ENCODE data around the gene CEP78.
"Not testable (repeated sequence)": the region's sequence is repeated elsewhere in the genome, so short reads cannot be mapped to it uniquely, and the experiment has no call there.

CEP78 gene

DNA sequence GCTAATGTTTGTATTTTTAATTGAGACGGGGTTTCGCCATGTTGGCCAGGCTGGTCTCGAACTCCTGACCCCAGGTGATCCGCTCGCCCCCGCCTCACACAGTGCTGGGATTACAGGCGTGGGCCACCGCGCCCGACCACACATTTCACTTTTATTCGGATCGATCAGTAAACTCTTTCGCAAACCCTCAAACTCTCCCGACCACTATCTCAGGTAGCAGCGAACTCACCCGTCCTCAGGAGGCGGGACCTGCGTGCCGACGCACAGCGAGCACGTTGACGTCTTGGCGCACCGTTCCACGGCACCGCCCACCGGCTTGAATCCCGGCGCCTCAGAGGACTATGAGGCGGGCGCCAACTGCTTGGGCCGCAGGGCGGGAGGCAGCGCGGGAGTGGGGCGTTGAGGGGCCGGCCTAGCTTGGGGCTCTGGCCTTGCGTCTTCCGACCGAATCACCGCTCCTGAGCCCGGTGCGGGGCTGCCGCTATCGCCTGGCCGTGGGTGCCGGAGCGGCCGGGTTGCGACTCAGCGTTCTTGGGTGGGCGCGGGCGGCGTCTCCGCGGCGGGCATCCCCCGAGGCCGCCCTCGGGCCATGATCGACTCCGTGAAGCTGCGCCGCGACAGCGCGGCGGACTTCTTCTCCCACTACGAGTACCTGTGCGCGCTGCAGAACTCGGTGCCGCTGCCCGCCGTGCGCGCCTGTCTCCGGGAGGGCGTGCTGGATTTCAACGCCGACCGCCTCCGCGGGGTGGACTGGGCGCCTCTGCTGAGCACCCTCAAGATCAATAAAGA, at the start of gene CEP78:
Gene CEP78, plus strand, starts transcription at position 314 of the 789 bp plus-strand sequence. Its CDS starts 276 bp downstream, at position 590.
- FAIRE-seq = peak; percentile 97
- DNase-seq (ENCODE audit: low spot score) = peak; percentile 95

DNA sequence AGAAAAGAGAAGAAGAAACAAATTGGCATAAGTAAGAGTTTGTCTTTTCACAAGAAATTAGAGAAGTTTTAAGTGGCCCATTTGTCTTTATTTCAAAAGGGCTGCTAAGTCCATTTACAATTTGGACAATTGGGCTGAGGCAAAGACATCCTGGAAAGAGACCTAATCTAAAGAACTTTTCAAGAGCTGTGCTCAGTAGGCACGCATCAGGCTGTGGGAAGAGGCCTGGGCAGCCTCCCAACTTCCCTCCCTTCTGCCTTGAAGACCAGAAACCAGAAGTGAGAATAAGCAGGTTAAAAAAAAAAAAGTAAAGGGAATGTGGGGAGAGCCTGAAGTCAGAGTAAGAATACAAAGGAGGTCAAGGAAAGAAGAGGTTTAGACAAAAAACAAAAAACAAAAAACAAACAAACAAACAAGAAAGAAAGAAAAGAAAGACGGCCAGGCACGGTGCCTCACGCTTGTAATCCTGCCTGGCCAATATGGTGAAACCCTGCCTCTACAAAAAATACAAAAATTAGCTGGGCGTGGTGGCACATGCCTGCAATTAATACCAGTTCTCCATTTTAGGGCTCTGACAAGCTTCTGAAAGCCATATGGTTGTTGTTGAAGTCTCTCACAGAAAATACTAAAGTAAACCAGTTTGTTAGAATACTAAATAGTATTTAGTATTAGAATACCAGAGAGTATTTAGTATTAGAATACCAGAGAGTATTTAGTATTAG, 48.0 kb upstream of the CEP78 start:
- no peak for DNase-seq (ENCODE audit: low spot score)
- FAIRE-seq = no peak

GRCh38 chr9:78188594-78188993, 47.3 kb upstream of the CEP78 start:
- DNase-seq (ENCODE audit: low spot score) (no peak), FAIRE-seq (no peak)

GRCh38 chr9:78189001-78189400, 46.9 kb upstream of the CEP78 start:
- DNase-seq (ENCODE audit: low spot score) = no peak
- FAIRE-seq = no peak

DNA sequence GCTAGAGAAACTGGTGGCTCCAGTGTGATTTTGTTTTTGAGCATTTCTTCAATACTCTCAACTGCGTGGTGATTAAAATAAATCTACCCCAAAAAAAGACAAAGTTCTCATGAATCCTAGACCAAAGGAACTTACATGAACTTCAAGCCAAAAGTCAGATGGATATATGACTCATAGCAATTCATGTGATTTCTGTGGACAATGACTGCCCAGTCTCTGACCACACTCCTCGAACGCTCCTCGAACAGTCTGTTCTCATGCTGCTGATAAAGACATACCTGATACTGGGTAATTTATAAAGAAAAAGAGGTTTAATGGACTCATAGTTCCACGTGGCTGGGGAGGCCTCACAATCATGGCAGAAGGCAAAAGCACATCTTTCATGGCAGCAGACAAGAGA, 46.4 kb upstream of the CEP78 start:
- DNase-seq (ENCODE audit: low spot score) (no peak), FAIRE-seq (no peak)

DNA sequence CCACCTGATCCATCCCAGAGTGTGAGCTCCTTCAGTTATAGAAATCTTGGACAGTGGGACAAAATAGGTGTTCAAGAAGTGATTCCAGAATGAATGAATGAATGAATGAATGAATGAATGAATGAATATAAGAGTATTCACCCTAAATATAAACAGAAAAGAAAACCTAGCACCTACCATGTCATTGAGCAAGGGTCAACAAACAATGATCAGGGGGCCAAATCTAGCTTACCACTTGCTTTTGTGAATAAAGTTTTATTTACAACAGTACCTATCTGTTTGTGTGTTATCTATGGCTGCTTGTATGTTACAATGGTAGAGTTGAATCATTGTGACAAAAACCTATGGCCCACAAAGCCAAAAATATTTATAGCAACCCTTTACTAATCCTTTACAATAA, 43.9 kb upstream of the CEP78 start:
- DNase-seq (ENCODE audit: low spot score) (no peak), FAIRE-seq (no peak)

DNA sequence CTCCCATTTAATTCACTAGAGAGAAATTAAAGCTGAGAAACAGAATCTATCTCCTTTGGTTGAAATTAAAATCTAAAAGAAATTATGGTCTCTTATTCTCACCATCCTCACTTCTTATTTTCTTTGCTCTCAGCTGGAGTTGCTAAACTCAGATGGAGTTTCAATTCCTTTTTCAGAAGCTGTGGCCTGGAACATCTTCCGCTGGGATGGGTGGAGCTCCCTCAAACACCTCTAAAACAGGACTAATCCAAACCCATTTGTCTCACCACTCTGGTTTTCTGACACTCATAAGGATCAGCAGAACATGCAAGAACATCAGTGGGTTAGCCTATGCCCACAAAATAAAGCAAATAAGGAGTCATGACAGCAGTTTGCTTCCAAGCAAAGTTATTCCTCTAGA, 39.6 kb upstream of the CEP78 start:
- DNase-seq (ENCODE audit: low spot score) (no peak), FAIRE-seq (no peak)

DNA sequence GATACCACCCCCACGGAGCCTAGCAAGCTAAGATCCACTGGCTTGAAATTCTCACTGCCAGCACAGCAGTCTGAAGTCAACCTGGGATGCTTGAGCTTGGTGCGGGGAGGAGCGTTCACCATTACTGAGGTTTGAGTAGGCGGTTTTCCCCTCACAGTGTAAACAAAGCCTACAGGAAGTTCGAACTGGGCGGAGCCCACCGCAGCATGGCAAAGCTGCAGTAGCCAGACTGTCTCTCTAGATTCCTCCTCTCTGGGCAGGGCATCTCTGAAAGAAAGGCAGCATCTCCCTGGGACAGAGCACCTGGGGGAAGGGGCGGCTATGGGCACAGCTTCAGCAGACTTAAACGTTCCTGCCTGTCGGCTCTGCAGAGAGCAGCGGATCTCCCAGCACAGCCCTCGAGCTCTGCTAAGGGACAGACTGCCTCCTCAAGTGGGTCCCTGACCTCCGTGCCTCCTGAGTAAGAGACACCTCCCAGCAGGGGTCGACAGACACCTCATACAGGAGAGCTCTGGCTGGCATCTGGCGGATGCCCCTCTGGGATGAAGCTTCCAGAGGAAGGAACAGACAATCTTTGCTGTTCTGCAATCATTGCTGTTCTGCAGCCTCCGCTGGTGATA, 34.6 kb upstream of the CEP78 start:
- DNase-seq (ENCODE audit: low spot score); FAIRE-seq: not testable (repeated sequence)

DNA sequence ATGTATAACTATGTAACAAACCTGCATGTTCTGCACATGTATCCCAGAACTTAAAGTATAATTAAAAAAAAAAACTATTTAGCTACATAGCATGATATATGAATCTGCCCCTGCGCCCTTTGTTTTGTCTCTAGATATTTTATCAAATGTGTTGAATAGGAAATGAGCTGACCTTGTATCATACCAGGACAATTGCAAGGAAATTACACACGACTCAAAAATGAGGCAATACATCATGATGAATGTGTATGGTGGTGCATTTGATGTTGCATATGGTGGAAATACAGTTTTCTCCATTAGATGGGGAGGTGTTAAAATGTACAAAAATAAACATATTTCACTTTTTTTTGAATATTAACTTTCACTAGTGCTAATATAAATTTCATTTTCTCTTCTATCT, 28.6 kb upstream of the CEP78 start:
- FAIRE-seq (no peak), DNase-seq (ENCODE audit: low spot score) (no peak)

- DNase-seq (ENCODE audit: low spot score) (no peak), FAIRE-seq (no peak)
Observed at GRCh38 chr9:78207901-78208300, 28.0 kb upstream of the CEP78 start.

DNA sequence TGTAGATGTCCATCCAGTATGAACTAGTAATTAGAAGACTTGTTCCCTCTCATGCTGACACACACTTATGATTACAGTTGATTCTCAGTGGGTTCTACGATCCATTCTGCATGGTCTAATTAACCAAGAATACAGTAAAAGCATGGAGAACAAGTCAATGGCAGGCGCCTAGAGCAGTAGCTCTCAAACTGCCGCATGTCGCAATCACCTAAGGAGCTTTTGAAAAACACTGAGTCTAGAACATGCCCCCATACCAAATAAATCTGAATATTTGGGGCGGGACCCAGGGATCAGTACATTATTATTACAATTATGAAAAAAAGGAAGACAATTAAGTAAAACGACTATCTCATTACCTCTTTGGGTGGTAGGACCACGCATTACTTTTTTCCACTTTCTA, 26.7 kb upstream of the CEP78 start:
- no peak for DNase-seq (ENCODE audit: low spot score)
- no peak for FAIRE-seq

DNA sequence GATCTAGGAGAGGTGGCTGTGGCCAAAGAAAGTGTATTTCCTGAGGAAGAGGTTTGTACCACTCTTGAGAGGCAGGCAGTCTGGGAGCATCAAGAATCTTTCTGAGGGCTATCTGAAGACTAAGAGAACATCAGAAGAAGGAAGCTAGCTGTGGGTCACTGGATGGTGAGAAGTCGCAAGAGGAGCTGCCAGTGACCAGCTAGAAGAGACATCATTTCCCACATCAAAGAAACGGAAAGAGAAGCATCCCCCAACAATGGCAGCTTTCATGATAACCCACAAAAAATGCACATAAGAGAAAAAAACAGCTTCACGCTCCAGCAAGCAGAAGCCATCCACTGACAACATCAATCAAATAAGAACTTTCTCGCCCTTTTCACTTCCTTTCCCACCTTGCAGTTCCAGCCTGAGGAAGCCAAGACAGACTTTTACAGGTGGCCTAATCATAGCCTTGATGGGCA, 25.0 kb upstream of the CEP78 start:
- FAIRE-seq = no peak
- DNase-seq (ENCODE audit: low spot score) = no peak

DNA sequence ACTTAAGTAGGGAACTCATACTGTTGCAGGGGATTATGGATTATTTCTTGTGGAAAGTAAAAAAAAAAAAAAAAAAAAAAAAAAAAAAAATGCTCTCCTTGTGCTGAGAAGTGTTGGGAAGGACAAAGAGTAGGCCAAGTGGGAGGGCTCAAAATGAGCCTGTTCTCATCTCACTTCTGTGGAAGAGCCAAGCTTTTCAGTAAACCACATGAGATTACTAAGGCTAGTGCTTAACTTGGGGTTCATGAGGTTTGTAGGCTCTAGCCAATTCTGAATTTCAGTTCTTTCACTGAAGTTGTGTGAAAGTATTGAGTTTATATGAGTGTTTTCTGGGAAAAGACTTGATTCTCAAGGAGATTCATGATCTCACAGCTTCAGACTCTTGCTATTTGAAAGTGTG, 23.0 kb upstream of the CEP78 start:
- FAIRE-seq = no peak
- DNase-seq (ENCODE audit: low spot score) = no peak

DNA sequence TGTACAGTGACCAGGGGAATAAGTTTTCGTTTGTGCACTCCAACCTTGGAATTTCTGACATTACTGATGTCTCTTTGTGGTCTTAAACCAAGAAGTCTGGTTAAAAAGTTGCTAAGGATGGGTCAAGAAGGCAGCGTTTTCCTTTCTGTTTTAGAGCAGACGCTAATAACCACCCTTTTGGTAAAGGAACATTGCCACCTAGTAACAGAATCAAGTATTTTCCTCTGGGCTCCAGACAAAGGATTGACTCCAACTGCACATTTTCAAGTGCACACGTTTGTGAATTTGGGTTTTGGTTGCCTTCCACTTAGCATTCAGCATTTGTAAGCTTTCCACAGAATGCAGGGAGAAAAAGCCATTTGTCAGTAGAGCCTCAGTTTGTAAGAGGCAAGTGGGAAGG, 22.2 kb upstream of the CEP78 start:
- DNase-seq (ENCODE audit: low spot score) (no peak), FAIRE-seq (no peak)

GRCh38 chr9:78214492-78214891, 21.4 kb upstream of the CEP78 start:
- DNase-seq (ENCODE audit: low spot score) (no peak), FAIRE-seq (no peak)

GRCh38 chr9:78215706-78216105, 20.2 kb upstream of the CEP78 start:
- FAIRE-seq (no peak), DNase-seq (ENCODE audit: low spot score) (peak; percentile 12)

DNA sequence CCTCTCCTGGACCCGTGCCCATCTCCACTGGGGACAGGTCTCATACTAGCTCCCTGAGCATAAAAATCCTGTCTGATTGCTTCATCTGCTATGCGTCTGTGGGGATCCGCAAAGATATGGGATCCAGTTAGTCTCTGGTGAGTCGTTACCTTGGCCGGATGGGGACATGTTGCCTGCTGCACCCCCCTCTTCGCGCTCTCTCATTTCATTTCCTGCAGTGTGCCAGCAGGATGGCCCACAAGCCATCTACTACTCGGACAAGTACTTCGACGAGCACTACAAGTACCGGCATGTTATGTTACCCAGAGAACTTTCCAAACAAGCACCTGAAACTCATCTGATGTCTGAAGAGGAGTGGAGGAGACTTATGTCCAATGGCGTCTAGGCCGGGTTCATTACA, 17.0 kb upstream of the CEP78 start:
- FAIRE-seq (no peak), DNase-seq (ENCODE audit: low spot score) (no peak)

DNA sequence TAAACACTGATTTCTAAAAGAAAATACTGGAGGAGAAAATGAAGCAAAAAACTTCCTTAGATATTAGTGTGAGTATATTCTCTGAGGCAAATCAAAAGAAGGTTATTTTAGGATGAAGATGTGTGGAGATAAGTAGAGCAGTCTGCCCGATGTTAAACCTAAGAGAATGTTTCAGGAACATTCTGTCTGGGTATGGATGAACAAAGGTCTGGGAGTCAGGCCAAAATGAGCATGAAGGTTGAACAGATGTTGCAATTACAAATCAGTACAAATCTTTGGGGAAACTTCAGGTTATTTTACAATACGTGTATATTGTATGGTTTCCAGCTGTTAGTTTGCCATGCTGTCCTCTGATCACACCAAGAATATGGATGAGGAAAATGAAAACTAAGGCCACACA, 14.4 kb upstream of the CEP78 start:
- no peak for DNase-seq (ENCODE audit: low spot score)
- FAIRE-seq = no peak

- not testable (repeated sequence) for DNase-seq (ENCODE audit: low spot score); FAIRE-seq
Observed at GRCh38 chr9:78221841-78222240, 14.0 kb upstream of the CEP78 start.

GRCh38 chr9:78230761-78231160, 5.1 kb upstream of the CEP78 start:
- DNase-seq (ENCODE audit: low spot score) = no peak
- FAIRE-seq = no peak

DNA sequence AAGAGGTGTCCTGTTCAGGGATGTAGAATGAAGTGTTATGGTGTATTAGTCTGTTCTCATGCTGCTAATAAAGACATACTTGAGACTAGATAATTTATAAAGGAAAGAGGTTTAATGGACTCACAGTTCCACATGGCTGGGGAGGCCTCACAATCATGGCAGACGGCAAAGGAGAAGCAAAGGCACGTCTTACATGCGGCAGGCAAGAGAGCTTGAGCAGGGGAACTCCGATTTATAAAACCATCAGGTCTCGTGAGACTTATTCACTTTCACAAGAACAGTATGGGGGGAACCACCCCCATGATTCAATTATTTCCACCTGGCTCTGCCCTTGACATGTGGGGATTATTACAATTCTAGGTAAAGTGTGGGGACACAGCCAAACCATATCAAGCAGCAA, 3.4 kb upstream of the CEP78 start:
- FAIRE-seq; DNase-seq (ENCODE audit: low spot score): not testable (repeated sequence)

DNA sequence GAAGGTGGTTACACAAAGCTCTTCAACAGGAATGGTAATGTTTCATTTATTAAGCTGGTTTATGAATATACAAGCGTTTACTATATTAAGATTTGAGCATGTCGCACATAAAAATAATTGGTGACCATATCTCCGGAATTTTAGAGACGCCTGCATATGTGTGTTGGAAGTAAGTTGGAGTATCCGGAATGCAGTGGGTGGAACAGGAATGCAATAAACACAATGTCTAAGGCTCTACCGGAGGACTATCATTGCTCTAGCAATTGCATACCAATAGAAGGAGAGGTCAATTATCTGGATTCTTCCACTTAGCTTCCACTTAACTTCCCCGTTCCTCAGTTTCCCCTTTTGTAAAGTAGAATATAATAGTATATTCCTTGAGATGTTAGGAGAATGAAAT, 1.1 kb upstream of the CEP78 start:
- FAIRE-seq (no peak), DNase-seq (ENCODE audit: low spot score) (peak; percentile 29)

Measured in urothelium cell line (cell line).